Measurements from ENCODE around the gene KIR2DL4.
"Not testable (repeated sequence)": the region's sequence is repeated elsewhere in the genome, so short reads cannot be mapped to it uniquely, and the experiment has no call there.

Gene KIR2DL4

DNA sequence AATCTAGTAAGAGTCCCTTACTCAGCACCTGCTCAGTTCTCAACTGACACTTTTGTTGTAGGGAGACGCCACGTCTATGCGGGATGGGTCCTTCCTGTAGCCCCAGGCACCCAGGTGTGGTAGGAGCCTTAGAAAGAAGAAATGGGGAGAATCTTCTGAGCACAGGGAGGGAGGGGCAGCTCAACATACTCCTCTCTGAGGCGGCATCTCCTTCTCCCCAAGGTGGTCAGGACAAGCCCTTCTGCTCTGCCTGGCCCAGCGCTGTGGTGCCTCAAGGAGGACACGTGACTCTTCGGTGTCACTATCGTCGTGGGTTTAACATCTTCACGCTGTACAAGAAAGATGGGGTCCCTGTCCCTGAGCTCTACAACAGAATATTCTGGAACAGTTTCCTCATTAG is 1.2 kb downstream of the KIR2DL4 start:
- Histone ChIP-seq H3K4me3 (ENCODE audit: low read depth, low read length) (no peak overlapping the region), H3K36me3 (ENCODE audit: insufficient read depth, low read length) (no peaks in the 10 kb centered on the region), H2AFZ (ENCODE audit: low read length, unreplicated experiment) (no peak overlapping the region), H3K27me3 (ENCODE audit: insufficient read depth, low read length) (no peaks in the 10 kb centered on the region), H3K79me2 (ENCODE audit: control insufficient read depth, insufficient read depth, low read length, unreplicated experiment) (no peaks in the 10 kb centered on the region), H3K4me1 (ENCODE audit: control insufficient read depth, insufficient read depth, low read length, unreplicated experiment) (no peaks in the 10 kb centered on the region), H3K27ac (ENCODE audit: low read depth, low read length) (no peak overlapping the region)

DNA sequence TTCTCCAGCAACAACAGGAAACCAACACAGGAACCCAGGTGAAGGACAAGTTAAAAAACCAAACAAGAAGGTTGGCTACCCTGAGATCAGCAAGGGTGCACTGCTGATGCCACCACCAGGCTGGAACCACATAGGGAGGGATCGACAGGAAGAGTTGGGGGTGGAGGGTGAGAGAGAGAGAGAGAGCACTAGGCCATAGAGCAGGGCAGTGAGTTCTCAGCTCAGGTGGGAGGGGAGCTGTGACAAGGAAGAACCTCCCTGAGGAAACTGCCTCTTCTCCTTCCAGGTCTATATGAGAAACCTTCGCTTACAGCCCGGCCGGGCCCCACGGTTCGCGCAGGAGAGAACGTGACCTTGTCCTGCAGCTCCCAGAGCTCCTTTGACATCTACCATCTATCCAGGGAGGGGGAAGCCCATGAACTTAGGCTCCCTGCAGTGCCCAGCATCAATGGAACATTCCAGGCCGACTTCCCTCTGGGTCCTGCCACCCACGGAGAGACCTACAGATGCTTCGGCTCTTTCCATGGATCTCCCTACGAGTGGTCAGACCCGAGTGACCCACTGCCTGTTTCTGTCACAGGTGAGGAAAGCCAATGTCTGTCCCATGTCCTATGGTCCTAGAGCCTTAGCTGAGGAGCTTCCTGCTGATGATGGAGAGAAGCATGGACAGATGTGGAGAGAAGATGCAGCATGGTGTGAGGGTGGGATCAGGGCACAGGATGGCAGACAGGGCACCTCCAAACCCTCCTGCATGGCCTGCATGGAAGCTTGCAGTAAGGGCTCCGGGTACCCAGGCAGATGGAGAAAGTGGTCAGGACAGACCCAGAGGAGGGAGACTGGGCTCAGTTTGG is 2.5 kb downstream of the KIR2DL4 start:
- no peaks in the 10 kb centered on the region for H3K36me3 ChIP-seq (ENCODE audit: insufficient read depth, low read length)
- no peak overlapping the region for H3K27ac ChIP-seq (ENCODE audit: low read depth, low read length)
- no peaks in the 10 kb centered on the region for H3K4me1 ChIP-seq (ENCODE audit: control insufficient read depth, insufficient read depth, low read length, unreplicated experiment)
- no peak overlapping the region for H2AFZ ChIP-seq (ENCODE audit: low read length, unreplicated experiment)
- H3K27me3 ChIP-seq (ENCODE audit: insufficient read depth, low read length), result no peaks in the 10 kb centered on the region
- H3K79me2 ChIP-seq (ENCODE audit: control insufficient read depth, insufficient read depth, low read length, unreplicated experiment), result no peaks in the 10 kb centered on the region
- no peak overlapping the region for H3K4me3 ChIP-seq (ENCODE audit: low read depth, low read length)

DNA sequence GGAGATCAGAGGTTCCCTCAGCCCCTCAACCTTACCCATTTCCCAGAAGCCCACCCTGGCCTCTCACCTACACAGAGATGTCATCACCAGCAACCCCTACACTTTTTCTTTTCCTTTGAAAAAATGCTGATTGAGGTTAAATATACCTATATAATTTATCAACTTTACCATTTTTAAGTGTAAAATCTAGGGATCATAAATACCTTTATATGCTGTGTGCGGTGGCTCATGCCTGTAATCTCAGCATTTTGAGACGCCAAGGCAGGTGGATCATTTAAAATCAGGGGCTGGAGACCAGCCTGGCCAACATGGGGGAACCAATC is 3.1 kb downstream of the KIR2DL4 start:
- H3K79me2 ChIP-seq (ENCODE audit: control insufficient read depth, insufficient read depth, low read length, unreplicated experiment), result no peaks in the 10 kb centered on the region
- no peaks in the 10 kb centered on the region for H3K36me3 ChIP-seq (ENCODE audit: insufficient read depth, low read length)
- no peaks in the 10 kb centered on the region for H3K27me3 ChIP-seq (ENCODE audit: insufficient read depth, low read length)
- H3K4me3 ChIP-seq (ENCODE audit: low read depth, low read length), result no peak overlapping the region
- no peak overlapping the region for H3K27ac ChIP-seq (ENCODE audit: low read depth, low read length)
- no peaks in the 10 kb centered on the region for H3K4me1 ChIP-seq (ENCODE audit: control insufficient read depth, insufficient read depth, low read length, unreplicated experiment)
- H2AFZ ChIP-seq (ENCODE audit: low read length, unreplicated experiment), result no peak overlapping the region

DNA sequence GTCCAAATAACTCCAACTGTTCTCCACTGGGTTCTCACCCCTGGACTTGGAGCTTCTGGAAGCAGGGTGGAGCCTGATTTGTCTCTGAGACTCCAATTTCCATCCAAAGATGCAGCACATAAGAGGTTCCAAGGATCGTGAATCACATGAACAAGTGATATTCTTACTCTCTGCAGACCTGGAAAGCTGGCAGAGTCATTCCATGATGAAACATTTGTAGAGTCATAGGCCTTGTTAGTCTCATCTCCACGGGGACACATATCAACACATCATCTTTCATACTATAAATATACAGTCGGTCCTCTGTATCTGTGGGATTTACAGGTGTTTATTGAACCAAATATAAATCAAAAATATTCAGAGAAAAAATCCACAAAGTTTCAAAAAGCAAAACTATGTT is 11.2 kb downstream of the KIR2DL4 start:
- H3K4me1 ChIP-seq (ENCODE audit: control insufficient read depth, insufficient read depth, low read length, unreplicated experiment); H3K36me3 ChIP-seq (ENCODE audit: insufficient read depth, low read length); H3K79me2 ChIP-seq (ENCODE audit: control insufficient read depth, insufficient read depth, low read length, unreplicated experiment); H3K4me3 ChIP-seq (ENCODE audit: low read depth, low read length); H3K27me3 ChIP-seq (ENCODE audit: insufficient read depth, low read length); H2AFZ ChIP-seq (ENCODE audit: low read length, unreplicated experiment); H3K27ac ChIP-seq (ENCODE audit: low read depth, low read length): not testable (repeated sequence)

DNA sequence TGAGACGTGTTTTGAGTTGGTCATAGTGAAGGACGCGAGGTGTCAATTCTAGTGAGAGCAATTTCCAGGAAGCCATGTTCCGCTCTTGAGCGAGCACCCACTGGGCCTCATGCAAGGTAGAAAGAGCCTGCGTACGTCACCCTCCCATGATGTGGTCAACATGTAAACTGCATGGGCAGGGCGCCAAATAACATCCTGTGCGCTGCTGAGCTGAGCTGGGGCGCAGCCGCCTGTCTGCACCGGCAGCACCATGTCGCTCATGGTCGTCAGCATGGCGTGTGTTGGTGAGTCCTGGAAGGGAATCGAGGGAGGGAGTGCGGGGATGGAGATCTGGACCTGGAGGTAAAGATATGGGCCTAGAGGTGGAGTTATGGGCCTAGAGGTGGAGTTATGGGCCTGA is 12.8 kb downstream of the KIR2DL4 start, which contains the start of gene KIR3DL1:
Gene KIR3DL1, plus strand, starts transcription at position 218 of the 400 bp plus-strand sequence.
- not testable (repeated sequence) for H3K27ac ChIP-seq (ENCODE audit: low read depth, low read length); H3K79me2 ChIP-seq (ENCODE audit: control insufficient read depth, insufficient read depth, low read length, unreplicated experiment); H3K4me3 ChIP-seq (ENCODE audit: low read depth, low read length); H3K36me3 ChIP-seq (ENCODE audit: insufficient read depth, low read length); H3K4me1 ChIP-seq (ENCODE audit: control insufficient read depth, insufficient read depth, low read length, unreplicated experiment); H3K27me3 ChIP-seq (ENCODE audit: insufficient read depth, low read length); H2AFZ ChIP-seq (ENCODE audit: low read length, unreplicated experiment)

DNA sequence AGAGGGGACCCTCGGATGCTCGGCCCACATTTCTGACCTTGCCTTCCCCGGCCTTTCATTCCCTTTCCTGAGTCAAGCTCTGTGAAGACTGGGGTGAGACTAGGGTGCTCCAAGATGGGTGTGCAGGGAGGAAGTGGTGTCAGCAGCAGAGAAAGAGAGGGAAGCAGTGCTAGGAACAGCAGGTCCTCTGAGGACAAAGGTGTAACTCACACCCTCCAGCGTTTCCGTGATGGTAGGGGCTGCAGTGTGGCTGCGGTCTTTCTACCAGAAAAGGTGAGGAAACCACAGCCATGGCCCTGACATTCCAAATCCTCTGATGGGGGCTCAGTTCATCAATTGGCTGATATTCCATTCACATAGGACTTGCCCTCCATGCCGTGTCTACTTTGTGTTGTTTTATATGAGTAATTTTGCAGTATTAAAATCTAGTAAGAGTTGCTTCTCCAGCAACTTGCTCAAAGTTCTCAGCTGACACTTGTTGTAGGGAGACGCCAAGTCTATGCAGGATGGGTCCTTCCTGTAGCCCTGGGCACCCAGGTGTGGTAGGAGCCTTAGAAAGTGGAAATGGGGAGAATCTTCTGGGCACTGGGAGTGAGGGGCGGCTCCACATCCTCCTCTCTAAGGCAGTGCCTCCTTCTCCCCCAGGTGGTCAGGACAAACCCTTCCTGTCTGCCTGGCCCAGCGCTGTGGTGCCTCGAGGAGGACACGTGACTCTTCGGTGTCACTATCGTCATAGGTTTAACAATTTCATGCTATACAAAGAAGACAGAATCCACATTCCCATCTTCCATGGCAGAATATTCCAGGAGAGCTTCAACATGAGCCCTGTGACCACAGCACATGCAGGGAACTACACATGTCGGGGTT is 14.5 kb downstream of the KIR2DL4 start:
- H3K79me2 ChIP-seq (ENCODE audit: control insufficient read depth, insufficient read depth, low read length, unreplicated experiment), result no peaks in the 10 kb centered on the region
- no peak overlapping the region for H3K4me3 ChIP-seq (ENCODE audit: low read depth, low read length)
- H2AFZ ChIP-seq (ENCODE audit: low read length, unreplicated experiment), result no peak overlapping the region
- no peaks in the 10 kb centered on the region for H3K4me1 ChIP-seq (ENCODE audit: control insufficient read depth, insufficient read depth, low read length, unreplicated experiment)
- no peaks in the 10 kb centered on the region for H3K36me3 ChIP-seq (ENCODE audit: insufficient read depth, low read length)
- H3K27me3 ChIP-seq (ENCODE audit: insufficient read depth, low read length), result no peaks in the 10 kb centered on the region
- H3K27ac ChIP-seq (ENCODE audit: low read depth, low read length), result no peak overlapping the region

DNA sequence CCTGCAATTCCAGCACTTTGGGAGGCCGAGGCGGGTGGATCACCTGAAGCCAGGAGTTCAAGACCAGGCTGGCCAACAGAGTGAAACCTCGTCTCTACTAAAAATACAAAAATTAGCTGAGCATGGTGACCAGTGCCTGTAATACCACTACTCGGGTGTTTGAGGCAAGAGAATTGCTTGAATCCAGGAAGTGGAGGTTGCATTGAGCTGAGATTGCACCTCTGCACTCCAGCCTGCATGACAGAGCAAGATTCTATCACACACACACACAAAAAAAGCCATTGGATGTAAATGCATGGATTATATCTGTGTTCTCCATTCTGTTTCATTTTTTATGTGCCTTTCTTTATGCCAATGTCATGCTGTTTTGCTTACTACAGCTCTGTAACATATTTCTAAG is 21.0 kb downstream of the KIR2DL4 start:
- H3K4me1 ChIP-seq (ENCODE audit: control insufficient read depth, insufficient read depth, low read length, unreplicated experiment); H3K27me3 ChIP-seq (ENCODE audit: insufficient read depth, low read length); H3K4me3 ChIP-seq (ENCODE audit: low read depth, low read length); H2AFZ ChIP-seq (ENCODE audit: low read length, unreplicated experiment); H3K27ac ChIP-seq (ENCODE audit: low read depth, low read length); H3K36me3 ChIP-seq (ENCODE audit: insufficient read depth, low read length); H3K79me2 ChIP-seq (ENCODE audit: control insufficient read depth, insufficient read depth, low read length, unreplicated experiment): not testable (repeated sequence)

DNA sequence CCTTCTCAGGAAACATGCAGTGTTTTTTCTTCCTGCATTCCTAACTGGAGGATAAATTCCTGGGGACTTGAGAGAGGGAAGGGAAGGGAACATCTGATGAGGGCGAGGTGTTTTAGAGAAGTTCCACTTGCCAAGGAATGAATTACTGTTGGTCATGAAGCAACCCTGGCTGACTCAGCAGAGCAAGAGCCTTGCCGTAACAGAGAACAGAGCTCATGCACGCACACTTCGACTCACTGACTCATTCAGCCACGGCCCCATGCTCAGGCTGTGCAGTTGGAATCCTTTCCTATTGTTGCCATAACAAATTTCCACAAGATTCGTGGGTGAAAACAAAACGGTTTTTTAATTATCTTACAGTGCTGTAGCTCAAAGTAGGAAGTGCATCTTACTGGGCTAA is 21.9 kb downstream of the KIR2DL4 start:
- not testable (repeated sequence) for H3K4me1 ChIP-seq (ENCODE audit: control insufficient read depth, insufficient read depth, low read length, unreplicated experiment); H3K4me3 ChIP-seq (ENCODE audit: low read depth, low read length); H3K79me2 ChIP-seq (ENCODE audit: control insufficient read depth, insufficient read depth, low read length, unreplicated experiment); H2AFZ ChIP-seq (ENCODE audit: low read length, unreplicated experiment); H3K36me3 ChIP-seq (ENCODE audit: insufficient read depth, low read length); H3K27ac ChIP-seq (ENCODE audit: low read depth, low read length); H3K27me3 ChIP-seq (ENCODE audit: insufficient read depth, low read length)

DNA sequence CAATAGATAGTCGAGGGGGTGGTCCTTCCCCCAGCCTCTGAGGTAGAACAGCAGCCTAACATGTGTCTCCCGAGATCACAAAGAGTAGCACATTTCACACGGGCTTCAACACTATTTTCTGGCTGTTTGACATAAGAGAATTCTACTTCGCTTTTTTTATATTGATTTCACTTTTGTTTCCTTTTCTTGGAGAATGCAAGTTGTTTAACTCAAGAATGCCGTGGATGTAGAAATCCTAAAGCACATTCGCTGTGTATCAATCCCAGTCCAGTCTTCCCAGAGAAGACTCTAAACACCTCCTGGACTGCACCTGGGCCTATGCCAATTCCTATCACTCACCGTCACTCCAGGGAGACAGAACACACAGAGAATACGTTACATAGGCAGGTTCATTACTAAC is 24.7 kb downstream of the KIR2DL4 start:
- not testable (repeated sequence) for H3K27me3 ChIP-seq (ENCODE audit: insufficient read depth, low read length); H3K27ac ChIP-seq (ENCODE audit: low read depth, low read length); H3K36me3 ChIP-seq (ENCODE audit: insufficient read depth, low read length); H3K79me2 ChIP-seq (ENCODE audit: control insufficient read depth, insufficient read depth, low read length, unreplicated experiment); H2AFZ ChIP-seq (ENCODE audit: low read length, unreplicated experiment); H3K4me1 ChIP-seq (ENCODE audit: control insufficient read depth, insufficient read depth, low read length, unreplicated experiment); H3K4me3 ChIP-seq (ENCODE audit: low read depth, low read length)

DNA sequence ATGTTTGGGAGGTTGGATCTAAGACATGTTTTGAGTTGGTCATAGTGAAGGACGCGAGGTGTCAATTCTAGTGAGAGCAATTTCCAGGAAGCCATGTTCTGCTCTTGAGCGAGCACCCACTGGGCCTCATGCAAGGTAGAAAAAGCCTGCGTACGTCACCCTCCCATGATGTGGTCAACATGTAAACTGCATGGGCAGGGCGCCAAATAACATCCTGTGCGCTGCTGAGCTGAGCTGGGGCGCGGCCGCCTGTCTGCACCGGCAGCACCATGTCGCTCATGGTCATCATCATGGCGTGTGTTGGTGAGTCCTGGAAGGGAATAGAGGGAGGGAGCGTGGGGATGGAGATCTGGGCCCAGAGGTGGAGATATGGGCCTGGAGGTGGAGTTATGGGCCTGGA is 29.1 kb downstream of the KIR2DL4 start, which contains the start of gene KIR2DS4:
Gene KIR2DS4, plus strand, starts transcription at position 181 of the 400 bp plus-strand sequence.
- H3K27me3 ChIP-seq (ENCODE audit: insufficient read depth, low read length); H3K4me3 ChIP-seq (ENCODE audit: low read depth, low read length); H2AFZ ChIP-seq (ENCODE audit: low read length, unreplicated experiment); H3K4me1 ChIP-seq (ENCODE audit: control insufficient read depth, insufficient read depth, low read length, unreplicated experiment); H3K79me2 ChIP-seq (ENCODE audit: control insufficient read depth, insufficient read depth, low read length, unreplicated experiment); H3K36me3 ChIP-seq (ENCODE audit: insufficient read depth, low read length); H3K27ac ChIP-seq (ENCODE audit: low read depth, low read length): not testable (repeated sequence)

DNA sequence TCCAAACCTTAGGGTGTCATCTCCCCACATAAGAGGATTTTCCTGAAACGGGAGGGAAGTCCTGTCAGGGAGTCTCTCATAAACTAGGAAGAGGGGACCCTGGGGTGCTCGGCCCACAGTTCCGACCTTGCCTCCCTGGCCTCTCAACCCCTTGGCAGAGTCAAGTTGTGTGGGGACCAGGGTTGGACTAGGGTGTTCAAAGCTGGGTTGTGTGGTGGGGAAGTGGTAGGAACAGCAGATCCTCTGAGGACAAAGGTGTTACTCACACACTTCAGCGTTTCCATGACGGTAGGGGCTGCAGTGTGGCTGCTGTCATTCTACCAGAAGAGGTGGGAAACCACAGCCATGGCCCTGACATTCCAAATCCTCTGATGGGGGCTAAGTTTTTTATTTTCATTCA is 31.7 kb downstream of the KIR2DL4 start:
- H2AFZ ChIP-seq (ENCODE audit: low read length, unreplicated experiment); H3K27me3 ChIP-seq (ENCODE audit: insufficient read depth, low read length); H3K4me3 ChIP-seq (ENCODE audit: low read depth, low read length); H3K36me3 ChIP-seq (ENCODE audit: insufficient read depth, low read length); H3K27ac ChIP-seq (ENCODE audit: low read depth, low read length); H3K4me1 ChIP-seq (ENCODE audit: control insufficient read depth, insufficient read depth, low read length, unreplicated experiment); H3K79me2 ChIP-seq (ENCODE audit: control insufficient read depth, insufficient read depth, low read length, unreplicated experiment): not testable (repeated sequence)

All from ACC112 (cell line).